A172 (cell line): ENCODE measurements around the gene PRSS12. TPM values are rescaled to one million over a fixed set of nuclear protein-coding genes. Genes with fewer than 3 reads are reported as not detected.

Experiments used
- DNase-seq: peaks from one replicate; pipeline ENCODE4 v3.0.0-alpha.2; 2015; ENCODE audit warnings: low spot score
- total RNA-seq: library from RNA; depleted of rRNA; stranded (reverse); fragments of >200 nt; shearing (Covaris generic); gene quantifications from 2 replicates; pipeline ENCODE4 v1.2.3, GENCODE V29; 2014

Gene PRSS12
- total RNA-seq, 1 experiment from 2014 or later = 1.5 TPM

DNA sequence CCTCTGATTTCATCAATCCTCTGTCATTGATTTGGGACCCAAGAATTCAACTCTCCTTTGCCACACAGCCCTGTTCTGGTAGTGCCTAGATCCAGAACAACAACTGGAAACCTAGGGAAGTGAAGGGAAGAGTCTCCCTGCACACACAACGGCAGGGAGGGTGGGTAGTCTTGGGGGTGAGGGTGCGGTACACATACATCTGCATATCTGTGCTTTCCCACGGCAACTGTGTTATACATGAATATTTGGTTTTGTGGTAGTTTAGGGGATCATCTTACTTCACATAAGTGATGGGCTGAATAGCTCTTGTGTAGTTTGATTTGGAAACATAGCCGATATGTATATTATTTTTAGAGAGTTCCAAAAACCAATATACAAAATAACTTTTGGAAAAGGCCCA, 3.3 kb upstream of the PRSS12 start:
- no peak for DNase-seq

- no peak for DNase-seq
These were observed 2.1 kb upstream of the PRSS12 start for GRCh38 chr4:118354913-118355312.

DNA sequence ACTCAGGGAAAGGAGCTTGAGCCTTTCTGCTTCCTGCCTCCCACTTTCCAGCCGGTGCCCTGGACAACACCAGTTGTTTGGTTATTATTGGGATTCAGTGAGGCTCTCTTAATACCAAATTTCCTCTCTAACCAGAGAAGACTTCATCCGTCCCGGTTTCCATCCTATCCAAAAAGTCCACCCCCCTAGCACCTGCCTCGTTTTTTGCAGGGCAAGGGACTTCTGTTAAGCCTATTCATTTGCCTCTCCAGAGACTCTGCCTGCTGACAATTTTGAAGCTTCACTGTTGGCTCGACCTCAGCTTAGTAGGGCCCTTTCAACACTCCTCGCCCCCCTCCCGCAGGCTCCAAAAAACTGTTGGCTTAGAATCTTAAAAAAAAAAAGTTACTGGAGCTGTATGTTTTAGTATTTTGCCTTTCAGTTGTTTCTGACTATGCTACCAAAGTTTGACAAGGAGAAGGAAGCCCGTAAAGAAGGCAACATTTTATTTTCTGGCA, 779 bp upstream of the PRSS12 start:
- DNase-seq = no peak

- no peak for DNase-seq
These were observed 664 bp downstream of the PRSS12 start for GRCh38 chr4:118351851-118352827.

DNA sequence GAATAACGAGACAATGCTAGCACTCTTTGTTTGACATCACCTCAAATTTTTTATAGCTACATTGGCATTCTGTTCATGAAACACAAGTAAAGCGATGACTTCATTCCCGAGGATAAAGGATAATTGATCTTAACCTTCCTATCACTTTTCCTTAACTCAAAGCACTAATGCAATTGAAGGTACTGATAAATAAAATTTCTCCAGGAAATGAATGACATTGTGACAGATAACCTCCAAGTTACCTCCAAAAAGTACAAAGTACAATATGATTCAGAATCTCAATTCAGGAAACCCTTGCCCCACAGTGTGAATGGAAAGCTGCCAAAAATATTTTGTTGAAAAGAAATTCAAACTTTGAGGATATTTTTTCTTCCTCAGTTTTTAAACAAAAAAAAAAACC, 1.8 kb downstream of the PRSS12 start:
- DNase-seq = no peak

GRCh38 chr4:118348886-118349285, 3.9 kb downstream of the PRSS12 start:
- DNase-seq = no peak

GRCh38 chr4:118346495-118346894, 6.3 kb downstream of the PRSS12 start:
- no peak for DNase-seq

GRCh38 chr4:118345813-118346212, 7.0 kb downstream of the PRSS12 start:
- no peak for DNase-seq

- DNase-seq = no peak
These were observed 8.0 kb downstream of the PRSS12 start for GRCh38 chr4:118344801-118345200.

- DNase-seq = no peak
These were observed 9.3 kb downstream of the PRSS12 start for GRCh38 chr4:118343501-118343900.

GRCh38 chr4:118340109-118340508, 12.7 kb downstream of the PRSS12 start:
- no peak for DNase-seq

- DNase-seq = no peak
These were observed 13.6 kb downstream of the PRSS12 start for GRCh38 chr4:118338981-118339765.

- no peak for DNase-seq
These were observed 14.3 kb downstream of the PRSS12 start for GRCh38 chr4:118338518-118338917.

GRCh38 chr4:118337954-118338353, 14.8 kb downstream of the PRSS12 start:
- DNase-seq = no peak

DNA sequence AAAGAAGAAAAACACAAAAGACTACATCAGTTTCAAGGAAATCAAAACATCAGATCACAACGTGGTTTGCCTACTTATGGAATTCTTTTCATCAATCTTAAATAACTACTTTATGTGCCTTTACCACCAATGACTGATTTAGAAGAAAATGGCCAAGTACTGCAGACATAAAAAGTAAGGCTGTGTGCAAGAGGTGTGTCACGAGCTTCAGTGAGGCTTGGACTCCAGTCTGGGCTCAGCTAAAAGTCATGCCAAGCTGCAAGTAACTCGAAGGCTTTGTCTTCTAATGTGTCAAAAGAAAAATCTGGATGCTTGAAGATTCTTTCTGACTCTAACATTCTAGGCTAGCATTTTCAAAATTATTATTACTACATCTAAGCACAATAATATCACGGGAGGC, 17.0 kb downstream of the PRSS12 start:
- DNase-seq = no peak

DNA sequence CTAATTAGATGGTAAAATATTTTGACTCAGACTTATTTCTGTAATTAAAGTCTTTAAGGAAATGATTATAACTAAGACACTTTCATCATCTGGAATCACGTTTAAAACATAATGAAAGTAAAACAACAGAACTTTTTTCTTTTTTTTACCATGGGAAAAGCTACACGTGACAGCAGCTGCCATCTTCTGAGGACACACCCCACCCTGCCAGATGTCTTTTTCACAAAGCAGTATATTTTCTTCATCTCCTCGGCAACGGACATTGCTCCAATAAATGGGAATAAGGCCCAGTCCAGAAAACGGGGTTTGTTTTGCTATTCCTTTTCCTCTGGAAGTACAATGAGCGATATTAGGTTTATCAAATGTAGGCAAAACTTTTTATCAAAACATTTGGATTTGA, 17.5 kb downstream of the PRSS12 start:
- DNase-seq = no peak

DNA sequence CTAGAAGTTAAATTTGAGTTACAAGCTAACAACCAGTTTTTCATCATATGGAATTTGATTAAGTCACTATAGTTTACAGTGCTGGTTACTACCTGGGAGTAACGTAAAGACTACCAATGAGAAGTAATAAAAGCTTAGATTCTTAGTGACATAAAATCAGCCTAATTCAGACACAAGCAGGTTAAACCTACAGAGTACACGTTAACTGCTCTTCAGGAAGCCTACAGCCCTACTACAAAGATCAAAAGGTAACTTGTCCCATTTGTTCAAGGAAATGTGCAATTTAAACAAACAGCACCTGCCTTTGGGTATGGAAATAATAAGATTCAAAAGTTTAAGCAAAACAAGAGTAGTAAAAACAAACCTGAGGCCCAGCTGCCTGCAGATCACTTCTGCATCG, 21.5 kb downstream of the PRSS12 start:
- DNase-seq = no peak

DNA sequence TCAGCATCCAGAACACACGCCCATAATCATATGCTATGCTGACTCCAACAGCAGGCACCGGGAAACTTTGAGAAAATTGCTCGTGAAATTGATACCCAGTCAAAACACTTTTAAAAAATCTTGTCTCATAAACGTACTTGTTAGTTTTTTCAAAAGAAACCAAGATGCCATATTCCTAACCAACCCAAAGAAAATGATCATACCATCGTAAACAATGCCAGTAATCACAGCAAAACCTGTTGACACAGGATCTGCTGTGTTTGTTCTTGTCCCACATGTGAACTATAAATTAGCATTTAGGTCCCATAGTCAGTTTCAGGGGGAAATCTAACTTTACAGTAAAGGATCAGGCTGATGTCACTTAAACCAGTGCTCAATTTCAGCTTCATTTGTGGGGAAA, 23.0 kb downstream of the PRSS12 start:
- DNase-seq = no peak

GRCh38 chr4:118327554-118328241, 25.1 kb downstream of the PRSS12 start:
- no peak for DNase-seq

GRCh38 chr4:118326585-118326984, 26.2 kb downstream of the PRSS12 start:
- DNase-seq = no peak

GRCh38 chr4:118325431-118325830, 27.4 kb downstream of the PRSS12 start:
- DNase-seq = no peak
